Muscle of back (tissue), 13 donors: ENCODE data around the gene PCDHB13. TPM values are rescaled to one million over a fixed set of nuclear protein-coding genes. Genes with fewer than 3 reads are reported as not detected.
A peak's percentile ranks its signal among the peaks of the same experiment; 100 is the strongest.
"Not testable (repeated sequence)": the region's sequence is repeated elsewhere in the genome, so short reads cannot be mapped to it uniquely, and the experiment has no call there.

Source experiments
- DNase-seq, 3 donors: peaks; one replicate each; pipeline versions ENCODE4 v3.0.0 to v3.0.0-alpha.2; 2013
- long read RNA-seq, 9 donors: transcript quantifications; one replicate each; lab custom pipeline, GENCODE V29; 2026
- polyA plus RNA-seq, 10 donors: library from polyadenylated mRNA; unstranded; fragments of 120-200 nt; gene quantifications; one replicate each; pipeline ENCODE4 v1.2.1, GENCODE V29; 2013; ENCODE audit not compliant: insufficient read length in 10 of 10

PCDHB13 gene
- 1 to 10 TPM; 2.3 to 3.6 (median 2.6) TPM for polyA plus RNA-seq
- long read RNA-seq, donor 1, full-length matches to known transcripts, result 3 of 3 reads
- long read RNA-seq, donor 1, partial matches to known transcripts, result 0 of 3 reads
- long read RNA-seq, donor 1, other reads (novel, unspliced or antisense), result 0 of 3 reads
- long read RNA-seq, donor 2, full-length matches to known transcripts, result 3 of 3 reads
- long read RNA-seq, donor 2, partial matches to known transcripts, result 0 of 3 reads
- long read RNA-seq, donor 2, other reads (novel, unspliced or antisense), result 0 of 3 reads
- long read RNA-seq, donor 3, result 0 reads
- long read RNA-seq, donor 4, full-length matches to known transcripts, result 1 of 1 reads
- long read RNA-seq, donor 4, partial matches to known transcripts, result 0 of 1 reads
- long read RNA-seq, donor 4, other reads (novel, unspliced or antisense), result 0 of 1 reads
- long read RNA-seq, donor 5, full-length matches to known transcripts, result 2 of 2 reads
- long read RNA-seq, donor 5, partial matches to known transcripts, result 0 of 2 reads
- long read RNA-seq, donor 5, other reads (novel, unspliced or antisense), result 0 of 2 reads
- long read RNA-seq, donor 6, full-length matches to known transcripts, result 4 of 4 reads
- long read RNA-seq, donor 6, partial matches to known transcripts, result 0 of 4 reads
- long read RNA-seq, donor 6, other reads (novel, unspliced or antisense), result 0 of 4 reads
- long read RNA-seq, donor 7, full-length matches to known transcripts, result 4 of 4 reads
- long read RNA-seq, donor 7, partial matches to known transcripts, result 0 of 4 reads
- long read RNA-seq, donor 7, other reads (novel, unspliced or antisense), result 0 of 4 reads
- long read RNA-seq, donor 8, full-length matches to known transcripts, result 2 of 2 reads
- long read RNA-seq, donor 8, partial matches to known transcripts, result 0 of 2 reads
- long read RNA-seq, donor 8, other reads (novel, unspliced or antisense), result 0 of 2 reads
- long read RNA-seq, donor 9, full-length matches to known transcripts, result 1 of 1 reads
- long read RNA-seq, donor 9, partial matches to known transcripts, result 0 of 1 reads
- long read RNA-seq, donor 9, other reads (novel, unspliced or antisense), result 0 of 1 reads

DNA sequence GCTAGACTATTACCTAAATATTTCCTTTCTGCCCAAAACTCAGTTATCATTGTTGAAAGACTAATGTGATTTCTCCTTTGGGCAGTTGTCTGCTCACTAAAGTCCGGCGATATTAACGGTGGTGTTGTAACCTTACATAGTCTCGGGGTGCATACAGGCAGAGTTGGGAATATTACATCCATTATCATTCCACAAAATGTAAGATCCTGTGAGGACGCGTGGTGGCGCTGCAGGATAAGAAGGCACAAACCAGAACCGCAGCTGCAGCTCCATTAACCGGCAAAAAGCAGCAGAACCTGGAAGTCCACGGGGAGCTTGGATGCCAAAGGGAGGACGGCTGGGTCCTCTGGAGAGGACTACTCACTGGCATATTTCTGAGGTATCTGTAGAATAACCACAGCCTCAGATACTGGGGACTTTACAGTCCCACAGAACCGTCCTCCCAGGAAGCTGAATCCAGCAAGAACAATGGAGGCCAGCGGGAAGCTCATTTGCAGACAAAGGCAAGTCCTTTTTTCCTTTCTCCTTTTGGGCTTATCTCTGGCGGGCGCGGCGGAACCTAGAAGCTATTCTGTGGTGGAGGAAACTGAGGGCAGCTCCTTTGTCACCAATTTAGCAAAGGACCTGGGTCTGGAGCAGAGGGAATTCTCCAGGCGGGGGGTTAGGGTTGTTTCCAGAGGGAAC lies at the start of gene PCDHB13:
TSS of gene PCDHB13 (plus strand) at position 264 of the 684 bp plus-strand sequence. CDS start at position 469, 205 bp downstream.
- DNase-seq, result peak in 2 of 3 donors; percentile 4 to 32

DNA sequence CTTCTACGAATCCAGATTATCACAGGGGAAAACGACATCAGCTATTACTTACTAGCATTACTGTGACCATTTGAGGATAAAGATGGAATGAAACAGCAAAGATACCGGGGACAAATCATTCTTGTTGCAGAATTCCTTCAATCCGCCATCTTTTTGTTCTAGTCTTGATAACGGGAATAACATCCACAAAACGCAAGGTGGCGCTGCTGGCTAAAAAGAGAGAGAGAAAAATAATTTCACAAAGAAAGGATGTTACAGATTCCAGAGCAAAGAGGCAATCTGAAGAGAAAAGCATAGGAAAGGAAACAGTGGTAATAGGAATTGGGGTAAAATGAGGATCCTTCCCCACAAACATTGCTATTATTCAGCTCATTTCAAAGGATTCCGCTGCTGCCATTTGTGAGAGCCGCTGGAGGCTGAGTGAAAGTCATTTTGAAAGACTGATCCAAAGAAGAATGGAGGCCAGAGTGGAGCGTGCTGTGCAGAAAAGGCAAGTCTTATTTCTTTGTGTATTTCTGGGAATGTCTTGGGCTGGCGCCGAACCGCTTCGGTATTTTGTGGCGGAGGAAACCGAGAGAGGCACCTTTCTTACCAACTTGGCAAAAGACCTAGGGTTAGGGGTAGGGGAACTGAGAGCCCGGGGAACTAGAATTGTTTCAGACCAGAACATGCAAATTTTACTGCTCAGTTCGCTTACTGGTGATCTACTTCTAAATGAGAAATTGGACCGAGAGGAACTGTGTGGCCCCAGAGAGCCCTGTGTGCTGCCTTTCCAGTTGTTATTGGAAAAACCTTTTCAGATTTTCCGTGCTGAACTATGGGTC lies 41.1 kb upstream of the PCDHB13 start, which contains the start of gene PCDHB7:
TSS of gene PCDHB7 (plus strand) at position 264 of the 824 bp plus-strand sequence. CDS start at position 456, 192 bp downstream.
- peak; percentile 3 to 35 (median 28) for DNase-seq

DNA sequence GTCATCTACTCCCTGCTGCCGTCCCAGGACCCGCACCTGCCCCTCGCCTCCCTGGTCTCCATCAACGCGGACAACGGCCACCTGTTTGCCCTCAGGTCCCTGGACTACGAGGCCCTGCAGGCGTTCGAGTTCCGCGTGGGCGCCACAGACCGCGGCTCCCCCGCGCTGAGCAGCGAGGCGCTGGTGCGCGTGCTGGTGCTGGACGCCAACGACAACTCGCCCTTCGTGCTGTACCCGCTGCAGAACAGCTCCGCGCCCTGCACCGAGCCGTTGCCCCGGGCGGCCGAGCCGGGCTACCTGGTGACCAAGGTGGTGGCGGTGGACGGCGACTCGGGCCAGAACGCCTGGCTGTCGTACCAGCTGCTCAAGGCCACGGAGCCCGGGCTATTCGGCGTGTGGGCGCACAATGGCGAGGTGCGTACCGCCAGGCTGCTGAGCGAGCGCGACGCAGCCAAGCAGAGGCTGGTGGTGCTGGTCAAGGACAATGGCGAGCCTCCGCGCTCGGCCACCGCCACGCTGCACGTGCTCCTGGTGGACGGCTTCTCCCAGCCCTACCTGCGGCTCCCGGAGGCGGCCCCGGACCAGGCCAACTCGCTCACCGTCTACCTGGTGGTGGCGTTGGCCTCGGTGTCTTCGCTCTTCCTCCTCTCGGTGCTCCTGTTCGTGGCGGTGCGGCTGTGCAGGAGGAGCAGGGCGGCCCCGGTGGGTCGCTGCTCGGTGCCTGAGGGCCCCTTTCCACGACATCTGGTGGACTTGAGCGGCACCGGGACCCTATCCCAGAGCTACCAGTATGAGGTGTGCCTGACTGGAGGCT lies 39.2 kb upstream of the PCDHB13 start:
- not testable (repeated sequence) for DNase-seq

DNA sequence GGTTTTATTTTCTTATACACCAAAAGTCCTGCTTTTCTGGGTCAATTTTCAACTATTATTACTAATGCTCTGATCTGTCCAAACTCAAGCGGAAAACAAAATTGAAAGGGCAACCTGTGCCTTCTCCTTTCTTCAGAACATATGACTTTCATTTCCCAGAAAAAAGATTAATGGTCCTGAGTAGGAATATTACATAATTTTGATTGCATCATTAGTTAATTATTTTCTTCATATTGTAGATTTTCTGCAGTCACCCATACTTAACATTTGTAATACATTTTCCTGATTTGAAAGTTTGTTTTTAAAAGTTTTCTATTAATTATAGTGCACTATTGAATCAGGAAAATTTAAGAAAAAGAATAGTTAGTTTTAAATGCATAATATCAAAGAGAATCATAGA lies 37.8 kb upstream of the PCDHB13 start:
- no peak for DNase-seq

DNA sequence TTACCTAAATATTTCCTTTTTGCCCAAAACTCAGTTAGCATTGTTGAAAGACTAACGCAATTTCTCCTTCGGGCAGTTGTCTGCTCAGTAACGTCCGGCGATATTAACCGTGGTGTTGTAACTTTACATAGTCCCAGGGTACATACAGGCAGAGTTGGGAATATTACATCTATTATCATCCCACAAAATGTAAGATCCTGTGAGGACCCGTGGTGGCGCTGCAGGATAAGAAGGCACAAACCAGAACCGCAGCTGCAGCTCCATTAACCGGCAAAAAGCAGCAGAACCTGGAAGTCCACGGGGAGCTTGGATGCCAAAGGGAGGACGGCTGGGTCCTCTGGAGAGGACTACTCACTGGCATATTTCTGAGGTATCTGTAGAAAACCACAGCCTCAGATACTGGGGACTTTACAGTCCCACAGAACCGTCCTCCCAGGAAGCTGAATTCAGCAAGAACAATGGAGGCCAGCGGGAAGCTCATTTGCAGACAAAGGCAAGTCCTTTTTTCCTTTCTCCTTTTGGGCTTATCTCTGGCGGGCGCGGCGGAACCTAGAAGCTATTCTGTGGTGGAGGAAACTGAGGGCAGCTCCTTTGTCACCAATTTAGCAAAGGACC lies 36.0 kb upstream of the PCDHB13 start, which contains the start of gene PCDHB8:
TSS of gene PCDHB8 (plus strand) at position 214 of the 615 bp plus-strand sequence. CDS start at position 459, 245 bp downstream.
- not testable (repeated sequence) for DNase-seq

DNA sequence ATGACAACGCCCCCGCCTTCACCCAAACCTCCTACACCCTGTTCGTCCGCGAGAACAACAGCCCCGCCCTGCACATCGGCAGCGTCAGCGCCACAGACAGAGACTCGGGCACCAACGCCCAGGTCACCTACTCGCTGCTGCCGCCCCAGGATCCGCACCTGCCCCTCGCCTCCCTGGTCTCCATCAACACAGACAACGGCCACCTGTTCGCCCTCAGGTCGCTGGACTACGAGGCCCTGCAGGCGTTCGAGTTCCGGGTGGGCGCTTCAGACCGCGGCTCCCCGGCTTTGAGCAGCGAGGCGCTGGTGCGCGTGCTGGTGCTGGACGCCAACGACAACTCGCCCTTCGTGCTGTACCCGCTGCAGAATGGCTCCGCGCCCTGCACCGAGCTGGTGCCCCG lies 34.3 kb upstream of the PCDHB13 start:
- DNase-seq, result not testable (repeated sequence)

DNA sequence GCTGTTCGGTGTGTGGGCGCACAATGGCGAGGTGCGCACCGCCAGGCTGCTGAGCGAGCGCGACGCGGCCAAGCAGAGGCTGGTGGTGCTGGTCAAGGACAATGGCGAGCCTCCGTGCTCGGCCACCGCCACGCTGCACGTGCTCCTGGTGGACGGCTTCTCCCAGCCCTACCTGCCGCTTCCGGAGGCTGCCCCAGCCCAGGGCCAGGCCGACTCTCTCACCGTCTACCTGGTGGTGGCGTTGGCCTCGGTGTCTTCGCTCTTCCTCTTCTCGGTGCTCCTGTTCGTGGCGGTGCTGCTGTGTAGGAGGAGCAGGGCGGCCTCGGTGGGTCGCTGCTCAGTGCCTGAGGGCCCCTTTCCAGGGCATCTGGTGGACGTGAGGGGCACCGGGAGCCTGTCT lies 33.8 kb upstream of the PCDHB13 start:
- not testable (repeated sequence) for DNase-seq

DNA sequence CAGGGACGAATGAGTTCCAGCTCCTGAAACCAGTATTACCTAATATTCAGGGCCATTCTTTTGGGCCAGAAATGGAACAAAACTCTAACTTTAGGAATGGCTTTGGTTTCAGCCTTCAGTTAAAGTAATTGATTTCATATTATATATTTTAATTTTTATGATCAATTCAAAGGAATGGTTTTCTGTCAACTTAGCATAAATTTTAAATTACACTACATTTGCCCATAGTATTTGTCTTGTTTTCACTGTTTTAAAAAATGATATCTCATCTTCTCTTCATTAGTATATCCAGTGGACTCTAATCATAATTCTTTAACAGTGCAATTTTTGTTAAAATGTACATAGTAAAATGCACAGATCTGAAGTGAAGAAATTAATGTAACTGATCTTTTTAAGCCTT lies 33.4 kb upstream of the PCDHB13 start:
- no peak for DNase-seq

DNA sequence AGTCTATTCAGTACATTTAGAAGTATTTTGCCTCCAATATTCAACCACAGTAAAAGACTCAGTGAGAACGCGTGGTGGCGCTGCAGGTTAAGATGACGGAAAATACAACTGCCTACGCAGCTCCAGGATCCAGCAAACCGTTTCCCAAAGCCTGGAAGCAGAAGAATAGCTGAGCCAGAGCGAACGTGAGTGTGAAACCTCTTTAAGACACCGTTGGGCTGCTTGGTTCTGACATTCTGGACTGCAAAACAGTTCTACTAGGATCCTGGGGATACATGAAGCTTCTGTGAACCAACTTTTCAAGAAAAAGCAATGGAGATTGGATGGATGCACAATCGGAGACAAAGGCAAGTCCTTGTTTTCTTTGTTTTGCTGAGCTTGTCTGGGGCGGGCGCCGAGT lies 31.5 kb upstream of the PCDHB13 start, which contains the start of gene PCDHB16:
TSS of gene PCDHB16 (plus strand) at position 140 of the 400 bp plus-strand sequence. CDS start at position 313, 173 bp downstream.
- DNase-seq, result peak; percentile 9 to 40 (median 27)

DNA sequence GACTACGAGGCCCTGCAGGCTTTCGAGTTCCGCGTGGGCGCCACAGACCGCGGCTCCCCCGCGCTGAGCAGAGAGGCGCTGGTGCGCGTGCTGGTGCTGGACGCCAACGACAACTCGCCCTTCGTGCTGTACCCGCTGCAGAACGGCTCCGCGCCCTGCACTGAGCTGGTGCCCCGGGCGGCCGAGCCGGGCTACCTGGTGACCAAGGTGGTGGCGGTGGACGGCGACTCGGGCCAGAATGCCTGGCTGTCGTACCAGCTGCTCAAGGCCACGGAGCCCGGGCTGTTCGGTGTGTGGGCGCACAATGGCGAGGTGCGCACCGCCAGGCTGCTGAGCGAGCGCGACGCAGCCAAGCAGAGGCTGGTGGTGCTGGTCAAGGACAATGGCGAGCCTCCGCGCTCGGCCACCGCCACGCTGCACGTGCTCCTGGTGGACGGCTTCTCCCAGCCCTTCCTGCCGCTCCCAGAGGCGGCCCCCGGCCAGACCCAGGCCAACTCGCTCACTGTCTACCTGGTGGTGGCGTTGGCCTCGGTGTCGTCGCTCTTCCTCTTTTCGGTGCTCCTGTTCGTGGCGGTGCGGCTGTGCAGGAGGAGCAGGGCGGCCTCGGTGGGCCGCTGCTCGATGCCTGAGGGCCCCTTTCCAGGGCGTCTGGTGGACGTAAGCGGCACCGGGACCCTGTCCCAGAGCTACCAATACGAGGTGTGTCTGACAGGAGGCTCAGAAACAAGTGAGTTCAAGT lies 29.4 kb upstream of the PCDHB13 start:
- DNase-seq, result not testable (repeated sequence)

DNA sequence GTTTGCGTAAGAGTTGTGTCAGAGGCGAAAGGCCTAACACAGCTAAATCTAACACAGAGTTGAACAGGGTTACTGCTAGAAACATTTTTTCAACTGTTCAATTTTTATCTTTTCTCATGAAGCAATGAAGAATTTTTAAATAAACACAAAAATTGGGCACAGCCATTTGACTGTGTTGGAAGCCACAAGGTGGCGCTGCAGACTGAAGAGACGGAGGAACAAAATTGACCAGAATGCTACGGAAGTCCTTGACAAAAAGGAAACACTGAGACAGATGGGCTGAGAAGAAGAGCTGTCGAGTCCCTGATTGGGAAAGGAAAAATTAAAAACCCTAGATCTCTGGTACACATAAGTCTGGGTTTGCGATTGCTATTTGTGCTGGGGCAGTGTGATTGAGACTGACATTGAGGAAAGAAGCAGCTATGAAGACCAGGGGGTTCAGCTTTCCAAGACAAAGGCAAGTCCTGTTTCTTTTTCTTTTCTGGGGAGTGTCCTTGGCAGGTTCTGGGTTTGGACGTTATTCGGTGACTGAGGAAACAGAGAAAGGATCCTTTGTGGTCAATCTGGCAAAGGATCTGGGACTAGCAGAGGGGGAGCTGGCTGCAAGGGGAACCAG lies 26.7 kb upstream of the PCDHB13 start, which contains the start of gene PCDHB9:
TSS of gene PCDHB9 (plus strand) at position 265 of the 616 bp plus-strand sequence. CDS start at position 423, 158 bp downstream.
- peak in 1 of 3 donors; percentile 13 for DNase-seq

DNA sequence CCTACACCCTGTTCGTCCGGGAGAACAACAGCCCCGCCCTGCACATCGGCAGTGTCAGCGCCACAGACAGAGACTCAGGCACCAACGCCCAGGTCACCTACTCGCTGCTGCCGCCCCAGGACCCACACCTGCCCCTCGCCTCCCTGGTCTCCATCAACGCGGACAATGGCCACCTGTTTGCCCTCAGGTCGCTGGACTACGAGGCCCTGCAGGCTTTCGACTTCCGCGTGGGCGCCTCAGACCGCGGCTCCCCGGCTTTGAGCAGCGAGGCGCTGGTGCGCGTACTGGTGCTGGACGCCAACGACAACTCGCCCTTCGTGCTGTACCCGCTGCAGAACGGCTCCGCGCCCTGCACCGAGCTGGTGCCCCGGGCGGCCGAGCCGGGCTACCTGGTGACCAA lies 25.0 kb upstream of the PCDHB13 start:
- DNase-seq, result not testable (repeated sequence)

DNA sequence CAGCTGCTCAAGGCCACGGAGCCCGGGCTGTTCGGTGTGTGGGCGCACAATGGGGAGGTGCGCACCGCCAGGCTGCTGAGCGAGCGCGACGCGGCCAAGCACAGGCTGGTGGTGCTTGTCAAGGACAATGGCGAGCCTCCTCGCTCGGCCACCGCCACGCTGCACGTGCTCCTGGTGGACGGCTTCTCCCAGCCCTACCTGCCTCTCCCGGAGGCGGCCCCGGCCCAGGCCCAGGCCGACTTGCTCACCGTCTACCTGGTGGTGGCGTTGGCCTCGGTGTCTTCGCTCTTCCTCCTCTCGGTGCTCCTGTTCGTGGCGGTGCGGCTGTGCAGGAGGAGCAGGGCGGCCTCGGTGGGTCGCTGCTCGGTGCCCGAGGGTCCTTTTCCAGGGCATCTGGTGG lies 24.6 kb upstream of the PCDHB13 start:
- DNase-seq, result not testable (repeated sequence)

DNA sequence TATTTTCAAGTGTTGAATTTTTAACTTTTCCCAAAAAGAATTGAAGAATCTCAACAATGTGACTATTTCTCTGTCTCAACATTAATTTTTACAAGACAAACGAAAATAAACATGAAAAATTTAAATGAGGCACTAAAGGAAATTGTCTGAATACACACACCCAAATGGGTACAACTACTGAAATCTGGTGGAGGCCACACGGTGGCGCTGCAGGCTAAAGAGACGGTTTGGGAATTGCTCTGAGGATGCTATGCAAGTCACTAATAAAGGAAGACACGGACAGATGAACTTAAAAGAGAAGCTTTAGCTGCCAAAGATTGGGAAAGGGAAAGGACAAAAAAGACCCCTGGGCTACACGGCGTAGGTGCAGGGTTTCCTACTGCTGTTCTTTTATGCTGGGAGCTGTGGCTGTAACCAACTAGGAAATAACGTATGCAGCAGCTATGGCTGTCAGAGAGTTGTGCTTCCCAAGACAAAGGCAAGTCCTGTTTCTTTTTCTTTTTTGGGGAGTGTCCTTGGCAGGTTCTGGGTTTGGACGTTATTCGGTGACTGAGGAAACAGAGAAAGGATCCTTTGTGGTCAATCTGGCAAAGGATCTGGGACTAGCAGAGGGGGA lies 21.5 kb upstream of the PCDHB13 start, which contains the start of gene PCDHB10:
TSS of gene PCDHB10 (plus strand) at position 244 of the 616 bp plus-strand sequence. CDS start at position 444, 200 bp downstream.
- peak in 1 of 3 donors; percentile 13 for DNase-seq

DNA sequence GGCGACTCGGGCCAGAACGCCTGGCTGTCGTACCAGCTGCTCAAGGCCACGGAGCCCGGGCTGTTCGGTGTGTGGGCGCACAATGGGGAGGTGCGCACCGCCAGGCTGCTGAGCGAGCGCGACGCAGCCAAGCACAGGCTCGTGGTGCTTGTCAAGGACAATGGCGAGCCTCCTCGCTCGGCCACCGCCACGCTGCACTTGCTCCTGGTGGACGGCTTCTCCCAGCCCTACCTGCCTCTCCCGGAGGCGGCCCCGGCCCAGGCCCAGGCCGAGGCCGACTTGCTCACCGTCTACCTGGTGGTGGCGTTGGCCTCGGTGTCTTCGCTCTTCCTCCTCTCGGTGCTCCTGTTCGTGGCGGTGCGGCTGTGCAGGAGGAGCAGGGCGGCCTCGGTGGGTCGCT lies 19.4 kb upstream of the PCDHB13 start:
- DNase-seq, result not testable (repeated sequence)

DNA sequence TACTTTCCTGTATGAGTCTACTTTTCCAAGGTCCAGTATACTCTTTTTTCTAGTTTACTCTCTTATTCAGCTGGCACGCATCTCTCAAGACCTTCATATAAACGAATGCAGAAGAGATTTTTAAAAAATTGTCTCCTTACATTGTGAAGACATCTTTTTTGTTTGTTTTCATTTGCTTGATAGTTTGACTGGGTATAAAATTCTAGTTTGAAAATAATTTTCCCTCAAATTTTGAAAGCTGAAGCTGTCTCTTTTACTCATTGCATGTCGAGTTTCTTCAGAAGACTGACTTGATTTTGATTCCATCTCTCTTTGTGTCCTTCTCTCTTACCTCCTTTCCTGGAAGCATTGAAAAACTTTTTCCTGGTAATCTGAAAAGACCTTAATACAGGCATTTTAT lies 17.4 kb upstream of the PCDHB13 start:
- DNase-seq, result no peak
